Myocyte (in vitro differentiated cells): ENCODE measurements around the gene HAPSTR1. TPM values are rescaled to one million over a fixed set of nuclear protein-coding genes. Genes with fewer than 3 reads are reported as not detected.

ENCODE experiments used
- DNase-seq: peaks from one replicate; pipeline ENCODE4 v3.0.0-alpha.2; 2012; ENCODE audit warnings: low read depth
- total RNA-seq: library from RNA; depleted of rRNA; stranded (reverse); fragments of >200 nt; gene quantifications from 2 replicates; pipeline ENCODE4 v1.2.3, GENCODE V29; 2014

HAPSTR1 gene
- total RNA-seq, 1 donor from 2014 or later: 69.4 TPM

DNA sequence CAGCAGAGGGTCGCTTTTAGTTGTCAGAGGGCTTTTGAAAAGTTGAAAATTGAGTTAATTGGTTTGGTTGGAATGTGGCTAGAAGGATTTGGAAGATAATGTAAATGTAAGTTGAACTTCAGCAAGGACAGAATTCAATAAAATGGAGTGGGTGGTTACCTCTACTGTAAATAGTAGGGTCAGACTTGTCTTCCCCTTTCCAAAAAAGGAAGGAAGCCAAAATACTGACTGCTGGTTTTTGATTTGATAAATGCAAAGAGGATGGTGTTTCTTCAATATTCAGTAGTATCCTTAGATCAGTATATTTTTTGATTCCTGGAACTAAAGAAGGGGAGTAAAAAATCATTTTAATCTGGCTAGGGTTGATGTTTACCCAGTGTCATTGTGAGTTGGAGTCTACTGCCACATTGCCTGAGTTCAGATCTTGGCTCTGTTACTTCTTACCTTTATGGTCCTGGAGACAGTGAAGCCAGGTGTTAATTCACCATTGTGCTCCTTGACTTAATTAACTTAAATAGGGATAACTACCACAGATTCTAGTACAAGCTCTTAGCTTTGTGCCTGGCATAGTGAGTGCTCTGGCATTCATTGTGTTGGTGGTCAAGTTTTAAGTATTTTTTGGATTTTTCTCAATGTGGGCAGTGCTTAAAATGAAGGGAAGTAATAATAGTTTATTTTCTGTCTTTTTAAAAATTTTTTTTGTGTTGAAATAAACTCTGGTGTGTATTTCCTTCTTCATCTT lies 4.4 kb downstream of the HAPSTR1 start:
- no peak for DNase-seq

GRCh38 chr16:9096416-9096952 lies 5.0 kb downstream of the HAPSTR1 start:
- no peak for DNase-seq

DNA sequence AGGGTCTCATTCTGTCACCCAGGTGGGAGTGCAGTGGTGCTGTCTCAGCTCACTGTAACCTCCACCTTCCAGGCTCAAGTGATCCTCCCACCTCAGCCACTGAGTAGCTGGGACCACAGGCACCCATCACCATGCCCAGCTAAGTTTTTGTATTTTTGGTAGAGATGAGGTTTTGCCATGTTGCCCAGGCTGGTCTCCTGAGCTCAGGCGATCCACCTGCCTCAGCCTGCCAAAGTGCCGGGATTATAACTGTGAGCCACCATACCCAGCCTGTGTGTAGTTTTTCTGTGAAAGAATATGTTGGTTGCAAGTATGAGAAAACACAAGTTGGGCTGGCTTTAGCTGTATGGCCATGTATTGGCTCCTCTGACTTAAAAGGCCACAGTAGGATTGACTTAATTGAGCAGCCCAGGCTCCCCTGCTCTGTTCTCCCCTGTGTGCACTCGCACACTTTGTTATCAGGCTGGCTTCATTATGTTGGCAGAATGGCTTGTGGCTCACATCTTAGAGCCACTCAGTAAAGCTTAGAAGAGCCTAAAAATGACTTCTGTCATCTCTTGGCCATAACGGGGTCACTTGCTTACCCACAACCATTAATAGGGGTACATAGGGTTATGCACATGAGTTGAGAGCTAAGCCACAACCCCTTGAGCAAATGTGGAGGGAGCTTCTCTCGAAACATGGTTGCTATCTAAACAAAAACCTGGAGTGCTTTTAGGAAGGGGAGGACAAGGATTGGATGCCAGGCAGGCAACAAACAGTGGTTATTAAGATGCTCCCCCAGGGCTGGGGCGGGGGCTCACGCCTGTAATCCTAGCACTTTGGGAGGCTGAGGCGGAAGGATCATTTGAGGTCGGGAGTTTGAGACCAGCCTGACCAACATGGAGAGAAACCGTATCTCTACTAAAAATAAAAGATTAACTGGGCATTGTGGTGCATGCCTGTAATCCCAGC lies 6.1 kb downstream of the HAPSTR1 start:
- DNase-seq: peak; percentile 30

GRCh38 chr16:9098377-9099090 lies 7.1 kb downstream of the HAPSTR1 start:
- no peak for DNase-seq

DNA sequence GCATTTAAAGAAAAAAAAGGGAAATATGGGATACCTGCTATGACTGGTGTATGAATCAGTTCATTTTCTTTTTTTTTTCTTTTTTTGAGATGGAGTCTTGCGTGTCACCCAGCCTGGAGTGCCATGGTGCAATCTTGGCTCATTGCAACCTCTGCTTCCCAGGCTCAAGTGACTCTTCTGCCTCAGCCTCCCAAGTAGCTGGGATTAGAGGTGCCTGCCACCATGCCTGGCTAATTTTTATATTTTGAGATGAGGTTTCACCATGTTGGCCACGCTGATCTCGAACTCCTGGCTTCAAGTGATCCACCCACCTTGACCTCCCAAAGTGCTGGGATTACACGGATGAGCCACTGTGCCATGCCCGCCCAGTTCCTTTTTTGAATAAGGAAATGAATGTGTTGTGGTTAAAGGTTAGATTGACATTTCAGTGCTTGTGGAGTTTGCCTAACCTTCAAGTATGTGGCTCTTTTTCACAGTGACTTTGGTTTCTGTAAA lies 7.7 kb downstream of the HAPSTR1 start:
- DNase-seq: no peak

GRCh38 chr16:9102379-9102778 lies 10.9 kb downstream of the HAPSTR1 start:
- DNase-seq: peak; percentile 62

DNA sequence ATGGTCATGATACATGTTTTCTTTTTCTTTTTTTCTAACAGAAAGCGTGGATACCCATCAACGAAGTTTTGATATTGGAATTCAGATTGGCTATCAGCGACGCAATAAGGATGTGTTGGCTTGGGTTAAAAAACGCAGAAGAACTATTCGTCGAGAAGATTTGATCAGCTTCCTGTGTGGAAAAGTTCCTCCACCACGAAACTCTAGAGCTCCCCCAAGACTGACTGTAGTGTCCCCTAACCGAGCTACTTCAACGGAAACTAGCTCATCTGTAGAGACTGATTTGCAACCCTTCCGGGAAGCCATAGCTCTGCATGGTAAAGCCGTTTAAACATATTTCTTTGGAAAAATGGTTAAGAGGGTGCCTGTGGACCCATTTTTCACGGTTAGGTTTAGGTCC lies 11.5 kb downstream of the HAPSTR1 start:
- DNase-seq: no peak

DNA sequence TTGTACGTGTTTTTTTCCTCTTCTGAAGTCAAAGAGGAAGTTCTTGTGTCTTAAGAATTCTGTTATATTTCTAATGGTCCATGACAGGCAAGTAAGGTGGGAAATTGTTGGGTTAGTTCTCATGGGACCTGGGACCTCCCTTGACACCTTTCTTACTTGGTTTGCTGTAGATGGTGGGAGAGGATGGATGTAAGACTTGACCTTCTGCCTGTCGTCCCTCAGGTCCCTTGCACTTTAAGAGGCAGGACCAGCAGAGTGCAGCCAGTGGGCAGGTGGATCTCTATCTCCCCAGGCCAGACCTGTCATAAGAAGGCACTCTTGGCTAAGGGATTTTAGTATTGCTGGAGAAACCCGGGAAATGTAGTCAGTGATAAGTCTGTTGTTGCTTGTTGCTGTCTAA lies 12.1 kb downstream of the HAPSTR1 start:
- DNase-seq: no peak

DNA sequence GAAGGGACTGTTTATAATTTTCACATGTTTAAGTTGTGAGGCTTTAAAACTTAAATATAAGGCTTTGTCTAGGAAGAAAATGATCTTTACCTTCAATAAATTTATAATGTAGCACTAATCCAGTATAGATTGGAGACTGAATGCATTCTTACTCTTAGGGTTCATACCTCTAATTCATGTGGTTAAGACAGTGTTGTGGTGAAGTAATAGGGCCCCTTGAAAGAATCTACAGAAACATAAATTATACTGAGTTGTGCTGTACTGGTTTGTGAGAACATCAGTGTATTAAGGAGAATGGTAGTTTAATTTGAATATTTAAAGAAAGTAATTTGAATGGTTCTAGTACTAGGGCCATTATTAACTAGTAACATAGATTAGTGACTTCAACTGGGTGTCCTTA lies 13.7 kb downstream of the HAPSTR1 start:
- no peak for DNase-seq

- DNase-seq: no peak
Measured at GRCh38 chr16:9107025-9107970, 15.9 kb downstream of the HAPSTR1 start.

GRCh38 chr16:9109255-9109654 lies 17.8 kb downstream of the HAPSTR1 start:
- DNase-seq: no peak

- no peak for DNase-seq
Measured at GRCh38 chr16:9112166-9112843, 20.9 kb downstream of the HAPSTR1 start.

- DNase-seq: no peak
Measured at GRCh38 chr16:9112844-9113186, 21.4 kb downstream of the HAPSTR1 start.

GRCh38 chr16:9113707-9114106 lies 22.3 kb downstream of the HAPSTR1 start:
- DNase-seq: no peak

GRCh38 chr16:9114112-9114511 lies 22.7 kb downstream of the HAPSTR1 start:
- no peak for DNase-seq

- no peak for DNase-seq
Measured at GRCh38 chr16:9114842-9115241, 23.4 kb downstream of the HAPSTR1 start.

DNA sequence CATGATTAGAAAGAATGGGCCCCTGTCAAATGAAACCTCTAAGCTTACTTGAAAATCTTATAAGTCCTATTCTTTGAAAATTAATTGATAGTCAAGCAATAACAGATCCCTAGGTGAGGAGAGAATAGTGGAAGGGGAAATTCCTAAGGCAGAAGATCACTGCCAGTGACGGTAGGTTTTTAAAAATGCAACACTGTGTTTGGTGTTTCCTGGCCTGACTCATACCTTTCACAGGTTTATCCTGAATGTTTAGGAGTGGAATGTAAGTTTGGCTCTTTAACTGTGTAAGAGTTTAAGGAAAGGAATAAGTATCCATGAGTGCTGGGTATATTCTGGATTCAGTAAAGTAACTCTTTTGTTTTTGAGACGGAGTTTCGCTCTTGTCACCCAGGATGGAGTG lies 23.8 kb downstream of the HAPSTR1 start:
- DNase-seq: no peak

DNA sequence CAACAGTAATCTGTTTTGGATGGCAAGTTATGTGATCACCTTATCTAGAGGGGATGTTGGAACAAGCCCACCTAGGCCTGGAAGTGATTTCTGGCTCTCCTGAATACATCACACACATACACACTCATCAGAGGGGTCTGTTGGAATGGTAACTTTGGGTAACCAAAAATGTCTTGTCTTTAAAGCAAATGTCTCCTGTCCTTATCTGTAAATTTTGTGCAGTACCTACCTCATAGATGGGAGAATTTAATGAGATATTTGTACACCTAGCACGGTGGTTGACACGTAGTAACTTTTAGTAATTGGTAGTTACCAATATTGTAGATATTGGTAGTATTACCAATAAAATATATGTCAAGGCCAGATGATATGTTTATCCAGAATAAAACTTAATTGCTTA lies 24.7 kb downstream of the HAPSTR1 start:
- DNase-seq: no peak

DNA sequence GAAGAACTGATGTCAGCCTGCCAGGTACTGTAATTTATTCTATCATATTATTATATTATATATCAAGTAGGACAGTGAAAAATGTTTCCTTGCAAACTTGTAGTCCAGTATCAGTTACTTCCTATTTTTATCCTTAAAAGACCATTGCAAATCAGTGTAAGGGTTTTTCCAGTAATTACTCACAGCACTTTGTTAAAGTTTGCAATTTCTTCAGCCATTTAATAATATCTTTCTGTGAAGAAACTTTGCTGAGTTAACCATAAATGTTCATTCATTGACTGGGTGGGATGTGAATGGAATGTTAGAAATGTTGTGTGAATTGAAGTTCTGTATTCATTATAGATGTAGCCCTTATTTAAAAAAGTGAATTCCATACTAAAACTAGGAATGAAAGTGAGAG lies 26.7 kb downstream of the HAPSTR1 start:
- DNase-seq: no peak

DNA sequence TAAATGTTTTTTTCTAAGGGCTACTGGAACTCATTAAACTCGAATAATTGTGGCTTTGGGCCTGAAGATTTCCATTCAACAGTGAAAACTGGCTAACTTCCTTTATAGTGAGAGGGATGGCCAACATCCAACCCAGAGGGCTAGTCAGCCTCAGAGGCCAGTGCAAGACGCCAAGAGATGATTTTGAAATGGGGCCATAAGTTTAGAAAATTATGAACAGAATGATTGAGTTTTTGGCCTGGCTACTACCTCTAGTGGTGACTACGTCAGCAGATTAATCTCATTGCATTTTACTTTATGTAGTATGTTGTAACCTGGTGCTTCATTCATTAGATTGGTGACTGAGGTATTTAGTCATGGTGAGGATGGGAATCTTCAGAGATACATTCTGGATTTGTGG lies 28.4 kb downstream of the HAPSTR1 start:
- DNase-seq: peak; percentile 15
